Left lobe of liver (tissue), 2 donors: ENCODE measurements around the gene ABHD6. TPM values are rescaled to one million over a fixed set of nuclear protein-coding genes. Genes with fewer than 3 reads are reported as not detected.
A peak's percentile ranks its signal among the peaks of the same experiment; 100 is the strongest.
"Not testable (repeated sequence)": the region's sequence is repeated elsewhere in the genome, so short reads cannot be mapped to it uniquely, and the experiment has no call there.

Experiments
- ATAC-seq: fragments of 200-7000 bp; cut with Tn5 transposase; one replicate; pipeline ENCODE4 v1.9.1; 2020; ENCODE audit warnings: mild to moderate bottlenecking, moderate library complexity
- DNase-seq: peaks from one replicate; pipeline ENCODE4 v3.0.0-alpha.2; 2020; ENCODE audit warnings: low spot score
- total RNA-seq: library from RNA; stranded (reverse); gene quantifications from one replicate; pipeline ENCODE4 v1.2.1, GENCODE V29; 2021
- donor health status: DM: no; HTN: no; CAD: no; lungs with moderate emphysema.
- donor health status: DM: no; HTN: yes; CAD: no.

The ABHD6 gene
- total RNA-seq, 1 donor from 2014 or later, result 56.2 TPM

DNA sequence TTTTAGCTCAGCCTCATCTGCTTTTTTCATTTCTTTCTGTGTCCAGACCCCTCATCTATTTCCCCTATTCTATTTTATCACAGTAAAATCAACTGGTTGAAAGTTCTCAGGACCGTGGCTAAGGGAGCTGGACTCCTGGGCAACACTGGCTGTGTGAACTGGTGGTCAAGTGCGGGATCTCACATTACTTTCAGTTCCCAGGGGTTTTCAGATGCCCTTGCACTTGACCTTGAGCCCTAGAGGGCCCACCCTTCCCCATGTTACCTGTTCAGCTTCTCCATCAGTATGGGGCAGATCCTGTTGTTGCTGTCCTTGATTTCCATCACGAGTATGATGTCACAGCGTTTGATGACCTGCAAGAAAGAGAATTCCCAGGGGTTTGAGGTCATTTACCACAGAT lies 29.6 kb upstream of the ABHD6 start:
- DNase-seq, result no peak
- ATAC-seq, result no peak

DNA sequence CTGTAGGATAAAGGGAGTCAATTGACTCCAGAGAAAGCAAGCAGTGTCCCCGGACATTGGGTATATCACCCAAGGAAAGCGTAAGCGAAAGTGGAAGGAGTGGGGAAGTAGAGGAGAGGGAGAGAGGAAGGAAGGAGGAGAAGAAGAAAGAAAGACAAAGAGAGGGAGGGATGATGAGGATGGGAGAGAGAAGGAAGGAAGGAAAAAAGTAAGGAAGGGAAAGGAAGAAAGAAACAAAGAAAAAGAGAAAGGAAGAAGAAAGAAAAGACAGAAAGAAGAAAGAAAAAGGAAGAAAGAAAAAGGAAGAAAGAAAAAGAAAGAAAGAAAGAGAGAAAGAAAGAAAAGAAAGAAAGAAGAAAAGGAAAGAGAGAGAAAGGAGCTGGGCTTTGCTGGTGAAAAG lies 27.7 kb upstream of the ABHD6 start:
- no peak for DNase-seq
- no peak for ATAC-seq

DNA sequence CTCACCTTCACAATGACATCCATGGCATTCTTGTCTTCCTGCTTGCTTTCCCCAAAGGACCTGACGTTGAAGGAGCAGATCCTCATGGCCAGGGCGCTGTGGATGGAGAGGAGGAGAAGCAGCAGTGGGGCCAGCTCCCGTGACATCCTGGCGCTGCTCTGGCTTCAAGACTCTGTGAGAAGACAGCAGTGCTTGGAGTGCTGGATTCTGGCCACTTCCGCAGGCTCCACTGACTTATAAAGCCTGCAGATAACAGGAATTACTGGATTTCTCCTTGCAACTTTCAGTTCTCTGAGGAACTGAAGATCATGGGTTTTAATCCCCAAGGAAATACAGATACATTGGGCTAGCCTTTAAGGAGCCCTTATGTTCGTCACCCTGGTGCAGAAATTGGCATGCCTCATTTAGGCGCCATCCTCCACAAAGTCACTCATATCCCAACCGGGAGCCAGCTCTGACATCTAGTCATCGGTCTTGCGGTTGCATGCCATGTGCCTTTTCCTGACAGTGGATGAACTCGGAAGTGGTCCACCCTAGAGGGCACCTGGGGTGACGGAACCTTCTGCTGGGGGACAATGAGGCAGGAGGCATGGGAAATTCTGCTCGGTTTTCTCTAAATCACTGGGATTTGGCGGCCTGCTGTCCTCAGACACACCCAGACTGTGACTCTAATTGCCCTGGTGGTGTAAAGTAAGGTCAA lies 26.7 kb upstream of the ABHD6 start, which contains the start of gene DNASE1L3:
TSS of gene DNASE1L3 (minus strand) at position 212 of the 700 bp plus-strand sequence. CDS start at position 146, 66 bp downstream.
- DNase-seq, result no peak
- peak; percentile 12 for ATAC-seq

DNA sequence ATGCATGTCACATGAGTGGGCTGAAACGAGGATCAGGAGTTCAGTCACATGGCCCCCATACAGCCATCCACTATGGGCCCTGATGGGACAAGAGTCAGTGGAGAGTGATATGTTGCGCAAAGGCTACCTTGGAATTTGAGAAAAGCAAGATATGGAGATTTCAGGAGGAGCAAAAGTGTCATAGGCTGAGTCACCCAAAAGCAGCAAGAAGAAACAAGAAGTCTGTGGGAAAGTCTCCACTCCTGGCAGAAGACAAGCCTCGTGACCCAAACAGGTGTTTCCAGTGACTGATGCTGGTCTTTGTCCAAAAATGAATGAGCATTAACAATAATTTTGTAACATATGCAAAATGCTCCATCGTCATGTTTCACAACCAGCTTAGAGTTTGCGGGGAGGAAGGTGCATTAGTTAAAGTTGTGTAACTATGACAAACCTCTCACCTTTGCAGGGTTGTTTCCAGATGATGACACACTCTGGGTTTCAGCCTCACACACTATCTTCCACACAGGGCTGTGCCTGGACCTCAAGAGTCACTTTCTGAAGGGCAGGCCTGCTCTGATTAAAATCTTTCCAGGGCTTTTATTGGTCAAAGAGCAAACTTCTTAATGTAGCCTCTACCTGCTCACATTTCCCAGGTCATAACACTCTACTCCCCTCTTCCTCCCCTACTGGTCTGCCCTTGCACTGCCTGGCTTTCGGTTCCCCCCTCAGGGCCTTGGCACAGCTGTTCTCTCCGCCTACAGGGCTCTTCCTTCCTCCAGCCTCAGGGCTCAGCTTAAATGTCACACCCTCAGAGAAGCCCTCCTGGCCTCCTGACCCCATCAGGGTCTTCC lies 22.9 kb upstream of the ABHD6 start:
- peak; percentile 61 for ATAC-seq
- peak; percentile 57 for DNase-seq

DNA sequence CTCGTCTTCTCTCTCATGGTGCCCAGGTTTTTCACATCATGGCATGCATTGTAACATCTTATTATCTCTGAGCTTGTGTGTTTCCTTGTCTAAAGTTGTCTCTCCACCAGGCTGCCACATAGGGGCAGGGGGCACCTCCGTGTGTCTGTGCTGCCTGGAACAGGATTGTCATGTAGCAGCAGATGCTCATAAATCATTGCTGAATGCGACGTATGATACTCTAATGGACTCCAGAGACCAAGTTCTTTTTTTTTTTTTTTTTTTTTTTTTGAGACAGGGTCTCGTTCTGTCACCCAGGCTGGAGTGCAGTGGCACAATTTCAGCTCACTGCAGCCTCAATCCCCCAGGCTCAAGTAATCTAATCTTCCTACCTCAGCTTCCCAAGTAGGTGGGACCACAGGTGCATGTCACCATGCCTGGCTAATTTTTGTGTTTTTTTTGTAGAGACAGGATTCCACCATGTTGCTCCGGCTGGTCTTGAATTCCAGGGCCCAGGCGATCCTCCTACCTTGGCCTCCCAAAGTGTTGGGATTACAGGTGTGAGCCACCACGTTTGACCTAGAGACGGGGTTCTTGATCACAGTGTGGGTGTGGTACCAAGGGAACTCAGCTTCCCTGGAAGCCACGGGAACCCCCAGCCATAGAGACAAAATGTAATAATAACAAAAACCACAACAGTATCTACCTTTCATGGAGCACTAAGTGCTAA lies 22.1 kb upstream of the ABHD6 start:
- ATAC-seq, result no peak

DNA sequence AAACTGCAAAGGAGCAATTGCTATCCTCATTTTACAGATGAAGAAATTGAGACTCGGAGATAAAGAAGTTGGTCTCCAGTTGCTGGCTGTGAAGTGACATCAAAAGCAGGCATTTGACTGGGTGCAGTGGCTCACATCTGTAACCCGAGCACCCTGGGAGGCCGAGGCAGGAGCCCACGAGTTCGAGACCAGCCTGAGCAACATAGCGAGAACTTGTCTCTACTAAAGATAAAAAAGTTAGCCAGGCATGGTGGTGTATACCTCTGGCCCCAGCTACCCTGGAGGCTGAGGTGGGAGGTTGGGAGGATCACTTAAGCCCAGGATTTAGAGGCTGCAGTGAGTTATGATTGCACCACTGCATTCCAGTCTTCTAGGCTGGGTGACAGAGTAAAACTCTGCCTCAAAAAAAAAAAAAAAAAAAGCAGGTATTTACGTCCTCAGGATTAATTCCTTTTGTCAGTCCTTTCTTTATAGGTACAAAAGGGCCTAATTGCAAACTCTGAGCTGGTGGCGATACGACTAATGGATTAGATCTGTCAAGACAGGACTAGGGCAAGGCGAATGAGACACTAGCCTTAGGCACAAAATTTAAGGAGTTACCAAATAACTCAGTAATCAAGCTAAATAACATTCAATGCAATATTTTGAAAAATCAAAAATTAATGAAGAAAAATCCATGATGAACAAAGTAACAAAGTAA lies 20.9 kb upstream of the ABHD6 start:
- ATAC-seq (no peak), DNase-seq (peak; percentile 35)

More for the DNA sequence above, 22.1 kb upstream of the ABHD6 start:
- peak; percentile 35 for DNase-seq

DNA sequence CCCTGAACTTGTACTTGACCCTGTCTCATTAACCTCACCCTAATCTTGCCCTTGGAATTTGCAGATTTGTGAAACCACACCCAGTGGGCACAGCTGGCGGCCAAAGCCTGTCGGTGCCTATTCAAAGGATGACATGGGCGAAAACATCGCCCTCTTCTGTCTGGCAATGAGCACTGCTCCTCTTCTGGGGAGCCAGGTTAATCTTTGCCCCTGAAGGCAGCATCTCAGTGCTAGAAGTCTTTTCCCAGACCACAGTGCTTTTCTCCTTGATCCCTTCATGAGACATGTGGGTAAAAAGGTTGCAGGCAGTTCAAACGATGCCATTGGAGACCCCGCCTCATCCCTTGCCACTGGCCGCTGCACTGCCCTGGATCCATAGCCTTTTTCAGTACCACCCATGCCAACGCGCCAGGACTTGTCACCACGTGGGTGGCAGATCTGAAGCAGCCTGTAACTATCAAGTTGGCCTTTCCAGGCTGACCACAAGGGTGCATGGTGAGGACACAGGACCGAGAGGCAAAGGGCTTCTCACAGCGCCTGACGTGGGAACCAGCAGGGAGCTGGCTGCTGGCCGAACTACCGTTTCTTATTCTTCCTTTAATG lies 20.3 kb upstream of the ABHD6 start:
- peak; percentile 92 for ATAC-seq
- peak; percentile 89 for DNase-seq

DNA sequence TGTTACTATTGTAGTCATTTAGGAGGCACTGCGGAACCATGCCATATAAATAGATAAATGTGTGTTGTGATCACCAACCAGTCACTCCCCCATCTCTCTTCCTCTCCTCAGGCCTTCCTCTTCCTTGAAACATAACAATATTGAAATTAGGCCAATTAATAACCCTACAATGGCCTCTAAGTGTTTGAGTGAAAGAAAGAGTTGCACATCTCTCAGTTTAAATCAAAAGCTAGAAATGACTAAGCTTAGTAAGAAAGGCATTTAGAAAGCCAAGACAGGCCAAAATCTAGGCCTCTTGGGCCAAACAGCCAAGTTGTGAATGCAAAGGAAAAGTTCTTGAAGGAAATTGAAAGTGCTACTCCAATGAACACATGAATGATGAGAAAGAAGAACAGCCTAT lies 18.7 kb upstream of the ABHD6 start:
- ATAC-seq (no peak), DNase-seq (no peak)

DNA sequence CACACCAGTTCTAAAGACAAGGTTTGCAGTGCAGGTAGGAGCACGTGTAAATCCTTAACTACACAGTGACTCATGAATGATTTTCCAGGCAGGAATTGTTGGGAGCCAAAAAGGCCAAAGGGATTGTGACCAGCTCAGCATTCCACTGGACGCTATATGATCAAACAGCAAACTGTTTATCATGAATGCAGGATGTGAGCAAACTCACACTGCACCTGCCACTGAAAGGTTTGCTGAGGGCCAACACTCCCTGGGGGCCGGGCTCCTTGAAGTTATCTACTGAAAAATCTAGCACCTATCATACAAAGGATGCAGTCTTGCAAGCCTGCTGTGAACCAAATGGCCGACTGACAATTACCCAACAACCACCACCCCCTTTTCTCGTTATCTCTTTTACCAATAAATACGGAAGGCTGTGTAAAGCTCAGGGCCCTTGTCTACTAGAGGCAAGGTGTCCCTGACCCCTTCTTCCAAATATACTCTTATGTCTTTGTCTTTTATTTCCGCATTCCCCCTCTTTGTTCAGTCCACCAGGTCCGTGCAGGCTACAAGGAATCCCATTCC lies 15.3 kb upstream of the ABHD6 start:
- DNase-seq (peak; percentile 32), ATAC-seq (no peak)

DNA sequence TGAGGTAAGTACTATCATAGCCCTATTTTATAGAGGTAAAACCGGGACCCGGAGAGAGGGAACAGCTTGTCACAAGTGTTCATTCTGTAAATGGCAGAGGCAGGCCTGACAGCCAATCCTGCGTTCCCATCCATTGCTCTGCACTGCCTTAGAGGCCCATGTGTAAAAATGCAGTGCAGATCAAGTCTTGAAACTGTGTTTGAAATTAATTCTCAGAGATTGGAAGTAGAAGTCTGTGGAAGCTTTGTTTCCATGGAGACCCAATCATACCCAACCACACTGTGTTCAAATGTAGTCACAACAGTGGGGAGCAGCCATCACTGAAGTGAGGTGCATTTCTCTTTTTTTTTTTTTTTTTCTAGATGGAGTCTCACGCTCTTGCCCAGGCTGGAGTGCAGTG lies 13.7 kb upstream of the ABHD6 start:
- no peak for ATAC-seq
- no peak for DNase-seq

DNA sequence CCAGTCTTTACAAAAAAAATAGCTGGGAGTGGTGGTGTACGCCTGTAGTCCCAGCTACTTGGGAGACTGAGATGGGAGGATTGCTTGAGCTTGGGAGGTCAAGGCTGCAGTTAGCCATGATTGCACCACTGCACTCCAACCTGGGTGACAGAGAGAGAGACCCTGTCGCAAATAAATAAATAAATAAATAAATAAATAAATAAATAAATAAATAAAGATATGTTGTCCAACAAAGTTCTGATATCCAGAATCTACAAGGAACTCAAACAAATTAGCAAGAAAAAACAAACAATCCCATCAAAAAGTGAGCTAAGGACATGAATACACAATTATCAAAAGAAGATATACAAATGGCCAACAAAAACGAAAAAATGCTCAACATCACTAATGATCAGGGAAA lies 9.7 kb upstream of the ABHD6 start:
- not testable (repeated sequence) for DNase-seq, ATAC-seq

DNA sequence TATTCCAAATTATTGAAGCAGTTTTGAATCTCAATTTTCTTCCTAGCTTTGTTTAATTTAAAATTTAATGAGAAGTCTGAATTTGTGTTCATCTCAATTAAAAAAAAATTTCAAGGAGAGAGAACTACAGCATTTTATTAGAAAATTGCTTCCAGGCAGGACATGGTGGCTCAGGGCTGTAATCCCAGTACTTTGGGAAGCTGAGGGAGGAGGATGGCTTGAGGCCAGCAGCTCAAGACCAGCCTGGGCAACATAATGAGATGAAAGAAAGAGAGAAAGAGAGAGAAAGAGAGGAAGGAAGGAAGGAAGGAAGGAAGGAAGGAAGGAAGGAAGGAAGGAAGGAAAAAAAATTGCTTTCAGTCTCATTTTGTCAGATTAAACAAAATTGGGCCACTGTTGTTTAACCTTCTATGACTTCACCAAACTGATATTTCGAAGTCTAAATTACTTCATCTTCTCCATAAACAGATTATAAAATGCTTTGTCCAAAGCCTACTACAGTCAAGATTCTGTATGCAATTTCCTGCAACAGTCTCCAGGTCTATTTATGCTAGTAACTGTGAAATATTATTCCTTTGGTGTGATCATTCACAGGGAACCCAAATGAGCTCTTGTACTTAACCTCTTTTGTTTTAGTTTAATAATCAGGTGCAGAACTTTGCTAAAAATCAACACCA lies 6.6 kb upstream of the ABHD6 start:
- ATAC-seq, result peak; percentile 73
- no peak for DNase-seq

DNA sequence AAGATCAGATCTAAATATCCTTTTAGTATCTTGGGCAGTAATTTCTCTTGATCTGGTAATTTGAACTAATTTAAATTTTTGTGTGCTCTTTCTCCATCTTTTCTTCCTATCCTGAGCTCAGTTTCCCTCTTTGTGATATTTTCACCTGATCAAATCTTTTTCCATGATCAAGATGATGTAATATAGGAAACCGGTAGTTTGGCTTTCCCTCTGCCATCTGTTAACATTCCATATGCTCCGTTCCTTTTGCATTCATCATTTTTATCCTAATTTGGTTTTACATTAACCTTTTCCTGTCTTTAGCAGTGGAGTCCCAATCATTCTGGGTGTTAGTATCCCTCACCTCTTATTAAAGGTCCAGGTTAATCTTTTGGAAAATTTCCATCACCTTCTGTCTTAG lies 5.9 kb upstream of the ABHD6 start:
- no peak for DNase-seq
- no peak for ATAC-seq

DNA sequence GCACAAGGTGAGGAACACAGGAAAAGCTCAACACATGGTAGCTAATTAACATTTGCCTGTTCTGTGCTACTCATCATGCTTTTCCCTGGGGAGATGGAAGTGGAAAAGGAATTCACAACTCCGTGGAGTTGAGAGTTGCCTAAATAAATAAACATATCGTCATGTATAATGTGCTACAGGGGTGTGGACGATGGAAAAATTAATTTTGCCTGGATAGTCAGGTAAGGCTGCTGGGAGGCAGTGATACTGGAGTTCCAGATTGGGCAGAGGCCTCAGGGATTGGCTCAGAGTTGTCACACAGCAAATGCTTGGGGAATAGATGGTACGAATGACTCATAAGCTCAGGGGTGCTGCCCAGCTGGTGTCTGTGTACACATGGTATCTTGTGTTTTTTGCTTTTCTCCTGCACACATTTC lies 3.1 kb upstream of the ABHD6 start:
- ATAC-seq (no peak), DNase-seq (peak; percentile 10)

DNA sequence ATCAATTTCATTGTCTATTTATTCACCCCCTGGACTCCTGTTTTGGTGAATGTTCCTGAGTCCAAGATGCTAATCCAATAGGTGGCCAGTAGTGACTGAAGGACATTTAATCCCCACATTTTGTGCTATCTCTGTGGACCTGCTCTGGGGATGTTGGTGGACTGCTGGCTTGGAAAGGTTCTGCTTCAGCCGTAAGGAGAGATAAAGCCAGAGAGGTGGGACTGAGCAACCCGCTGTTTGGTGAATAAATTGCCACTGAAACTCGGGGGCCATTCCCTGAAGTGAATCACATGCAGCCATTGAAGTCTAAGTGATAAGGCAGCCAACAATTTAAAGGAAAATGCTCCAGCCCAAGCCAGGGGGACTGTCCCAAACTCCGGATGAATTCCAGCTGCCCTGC lies 1.6 kb upstream of the ABHD6 start:
- ATAC-seq (no peak), DNase-seq (no peak)

DNA sequence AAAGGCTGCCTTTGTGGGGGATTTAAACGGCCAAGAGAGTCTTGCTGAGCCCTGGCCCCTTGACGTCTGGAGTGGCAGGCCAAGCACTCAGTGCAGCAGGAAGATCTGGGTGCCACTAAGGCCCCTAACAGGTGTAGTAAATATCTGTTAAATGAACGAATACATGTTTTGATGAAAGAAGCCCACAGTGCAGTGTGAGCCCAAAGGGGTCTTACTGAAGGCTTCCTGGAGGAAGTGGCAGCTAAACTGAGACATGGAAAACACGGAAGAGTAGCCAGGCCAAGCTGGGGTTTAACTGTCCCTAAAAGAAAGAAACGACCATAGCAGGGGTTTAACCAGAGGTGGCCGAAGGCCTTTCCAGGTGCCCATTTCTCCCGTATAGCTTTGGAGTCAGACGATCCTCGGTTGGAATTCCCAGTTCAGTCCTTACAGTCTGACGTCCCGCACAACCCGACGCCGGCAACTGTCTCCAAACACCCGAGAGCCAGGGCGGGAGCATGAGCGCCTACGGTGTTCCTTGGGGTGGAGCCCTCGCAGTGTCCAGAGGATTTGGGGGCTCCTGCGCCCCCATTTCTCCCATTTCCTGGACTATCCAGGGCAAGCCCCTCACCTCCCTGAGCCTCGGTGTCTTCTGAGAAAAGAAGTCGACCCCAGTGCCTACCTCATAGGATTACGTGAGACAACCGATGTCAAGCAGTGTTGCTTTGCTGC lies 910 bp upstream of the ABHD6 start:
- DNase-seq (no peak), ATAC-seq (peak; percentile 6)

DNA sequence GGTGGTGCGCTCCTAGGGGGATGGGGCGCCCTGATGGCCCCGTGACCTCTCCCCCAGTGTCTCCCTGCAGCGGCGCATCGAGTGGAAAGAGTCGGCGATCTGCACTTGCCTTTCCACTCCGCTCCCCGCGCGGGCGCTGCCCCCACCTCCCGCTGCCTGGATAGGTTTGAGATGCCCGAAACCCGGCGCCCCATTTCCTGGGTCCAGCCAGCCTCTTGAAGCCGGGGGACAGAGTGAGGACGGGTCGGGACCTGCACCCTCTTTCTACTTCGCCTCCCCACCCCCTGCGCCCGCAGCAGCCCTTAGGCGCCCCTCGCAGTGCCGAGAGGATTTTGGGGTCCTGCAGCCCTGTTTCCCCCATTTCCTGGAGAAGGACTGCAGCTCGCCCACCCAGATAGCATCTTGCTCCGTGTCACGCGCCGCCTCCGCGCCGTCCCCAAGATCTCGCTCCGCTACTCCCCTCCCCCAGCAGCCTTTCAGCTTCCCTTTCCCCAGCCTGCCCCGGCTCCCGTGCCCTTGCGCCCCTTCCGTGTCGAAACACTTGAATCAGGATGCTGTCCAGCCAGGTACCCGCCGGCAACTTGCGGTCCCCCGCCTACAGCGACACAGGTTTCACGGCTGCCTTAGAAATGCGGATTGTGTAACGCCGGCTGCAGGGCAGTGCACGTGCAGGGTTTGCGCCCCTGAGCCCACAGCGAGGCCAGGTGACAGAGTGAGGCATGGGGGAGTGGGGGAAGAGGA lies 519 bp downstream of the ABHD6 start:
- DNase-seq, result peak; percentile 88
- peak; percentile 69 for ATAC-seq

DNA sequence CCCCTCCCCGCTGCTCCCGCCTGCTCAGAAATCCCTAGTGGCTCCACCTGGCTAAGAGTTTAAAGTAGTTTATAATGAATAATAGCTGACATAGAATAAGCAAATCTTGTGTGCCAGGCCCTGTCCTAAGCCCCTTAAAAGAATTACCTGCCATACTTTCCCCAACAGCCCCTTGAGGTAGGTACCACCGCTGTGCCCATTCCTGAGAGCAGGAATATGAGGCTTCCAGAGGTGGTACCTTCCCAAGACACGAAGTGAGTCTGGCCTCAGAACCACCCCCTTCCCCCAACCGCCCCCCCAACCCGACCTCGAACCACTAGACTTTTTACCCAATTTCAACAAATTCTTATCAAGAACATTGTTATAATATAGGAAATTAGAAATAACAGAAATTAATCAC lies 1.2 kb downstream of the ABHD6 start:
- ATAC-seq (no peak), DNase-seq (peak; percentile 27)
